ENCODE results near the gene NKX2-4.

NKX2-4 gene

GRCh38 chr20:21395666-21396598, 1.4 kb downstream of the NKX2-4 start:
- Histone ChIP-seq H3K9ac (ENCODE audit: low read length) (no peak overlapping the region), H3K4me2 (ENCODE audit: low read length) (no peak overlapping the region), H3K9me3 (ENCODE audit: low read length) (no peaks in the 10 kb centered on the region), H3K27ac (ENCODE audit: low read depth, low read length, poor library complexity, severe bottlenecking) (no peak overlapping the region), H3K79me2 (ENCODE audit: insufficient read depth, low read length) (no peaks in the 10 kb centered on the region), H3K9me2 (ENCODE audit: low read depth, low read length) (no peaks in the 10 kb centered on the region), H3K36me3 (ENCODE audit: insufficient read depth, low read length) (no peaks in the 10 kb centered on the region), H3K4me3 (ENCODE audit: low read depth, low read length, poor library complexity, severe bottlenecking) (no peak overlapping the region), H3K4me1 (ENCODE audit: insufficient read depth, low read length, severe bottlenecking) (no peaks in the 10 kb centered on the region), H3K27me3 (ENCODE audit: insufficient read depth, low read length) (no peaks in the 10 kb centered on the region), H3F3A (ENCODE audit: insufficient read depth, low read length) (no peaks in the 10 kb centered on the region), H2AFZ (ENCODE audit: low read length) (no peak overlapping the region), H4K20me1 (ENCODE audit: insufficient read depth, low read length) (no peaks in the 10 kb centered on the region)
- no peak for TF ChIP-seq EZH2 (IDR thresholded peaks at IDR 0.05; ENCODE audit: borderline replicate concordance, low read length)
- no peak for TF ChIP-seq CTCF (IDR thresholded peaks at IDR 0.05; ENCODE audit: low read length)

- Histone ChIP-seq H2AFZ (ENCODE audit: low read length) (no peak overlapping the region), H3K79me2 (ENCODE audit: insufficient read depth, low read length) (no peaks in the 10 kb centered on the region), H3K27me3 (ENCODE audit: insufficient read depth, low read length) (no peaks in the 10 kb centered on the region), H3K36me3 (ENCODE audit: insufficient read depth, low read length) (no peaks in the 10 kb centered on the region), H3K9ac (ENCODE audit: low read length) (no peak overlapping the region), H4K20me1 (ENCODE audit: insufficient read depth, low read length) (no peaks in the 10 kb centered on the region), H3F3A (ENCODE audit: insufficient read depth, low read length) (no peaks in the 10 kb centered on the region), H3K4me1 (ENCODE audit: insufficient read depth, low read length, severe bottlenecking) (no peaks in the 10 kb centered on the region), H3K27ac (ENCODE audit: low read depth, low read length, poor library complexity, severe bottlenecking) (no peak overlapping the region), H3K4me2 (ENCODE audit: low read length) (no peak overlapping the region), H3K9me2 (ENCODE audit: low read depth, low read length) (no peaks in the 10 kb centered on the region), H3K4me3 (ENCODE audit: low read depth, low read length, poor library complexity, severe bottlenecking) (no peak overlapping the region), H3K9me3 (ENCODE audit: low read length) (no peaks in the 10 kb centered on the region)
- no peak for TF ChIP-seq CTCF (IDR thresholded peaks at IDR 0.05; ENCODE audit: low read length)
- TF ChIP-seq EZH2 (IDR thresholded peaks at IDR 0.05; ENCODE audit: borderline replicate concordance, low read length) = no peak
Measured at GRCh38 chr20:21395051-21395665, 2.2 kb downstream of the NKX2-4 start.

GRCh38 chr20:21394551-21394950, 2.8 kb downstream of the NKX2-4 start:
- no peaks in the 10 kb centered on the region for H3K27me3 ChIP-seq (ENCODE audit: insufficient read depth, low read length)
- H3K9me2 ChIP-seq (ENCODE audit: low read depth, low read length) = no peaks in the 10 kb centered on the region
- H3K9ac ChIP-seq (ENCODE audit: low read length) = no peak overlapping the region
- no peaks in the 10 kb centered on the region for H3K9me3 ChIP-seq (ENCODE audit: low read length)
- peaks cover 1% of the 10 kb centered on the region; the same call in 1 of the 2 replicates for H3K36me3 ChIP-seq (ENCODE audit: insufficient read depth, low read length)
- H3K79me2 ChIP-seq (ENCODE audit: insufficient read depth, low read length) = no peaks in the 10 kb centered on the region
- no peaks in the 10 kb centered on the region for H3F3A ChIP-seq (ENCODE audit: insufficient read depth, low read length)
- no peak overlapping the region for H3K4me2 ChIP-seq (ENCODE audit: low read length)
- no peak overlapping the region for H3K4me3 ChIP-seq (ENCODE audit: low read depth, low read length, poor library complexity, severe bottlenecking)
- H3K4me1 ChIP-seq (ENCODE audit: insufficient read depth, low read length, severe bottlenecking) = no peaks in the 10 kb centered on the region
- TF ChIP-seq CTCF (IDR thresholded peaks at IDR 0.05; ENCODE audit: low read length) = no peak
- no peak for TF ChIP-seq EZH2 (IDR thresholded peaks at IDR 0.05; ENCODE audit: borderline replicate concordance, low read length)
- H2AFZ ChIP-seq (ENCODE audit: low read length) = no peak overlapping the region
- H4K20me1 ChIP-seq (ENCODE audit: insufficient read depth, low read length) = no peaks in the 10 kb centered on the region
- H3K27ac ChIP-seq (ENCODE audit: low read depth, low read length, poor library complexity, severe bottlenecking) = no peak overlapping the region
